Osteocyte (in vitro differentiated cells): ENCODE measurements around the gene MNS1. TPM values are rescaled to one million over a fixed set of nuclear protein-coding genes. Genes with fewer than 3 reads are reported as not detected.

Source experiments
- DNase-seq: peaks from one replicate; pipeline ENCODE4 v3.0.0; 2021; ENCODE audit warnings: mixed read lengths; ENCODE audit not compliant: unreplicated experiment; ENCODE audit errors: extremely low spot score
- H3K27ac Mint-ChIP-seq: one replicate; pipeline ENCODE4 v1.8.0; 2021; ENCODE audit warnings: mild to moderate bottlenecking, mixed read lengths; ENCODE audit not compliant: unreplicated experiment
- H3K27me3 Mint-ChIP-seq: one replicate; pipeline ENCODE4 v1.8.0; 2021; ENCODE audit warnings: mixed read lengths; ENCODE audit not compliant: unreplicated experiment
- H3K36me3 Mint-ChIP-seq: one replicate; pipeline ENCODE4 v1.8.0; 2021; ENCODE audit warnings: mixed read lengths; ENCODE audit not compliant: unreplicated experiment
- H3K4me1 Mint-ChIP-seq: one replicate; pipeline ENCODE4 v1.8.0; 2021; ENCODE audit warnings: mixed read lengths; ENCODE audit not compliant: unreplicated experiment
- H3K4me3 Mint-ChIP-seq: one replicate; pipeline ENCODE4 v1.8.0; 2021; ENCODE audit warnings: mild to moderate bottlenecking, moderate library complexity, mixed read lengths; ENCODE audit not compliant: unreplicated experiment
- H3K9me3 Mint-ChIP-seq: one replicate; pipeline ENCODE4 v1.8.0; 2021; ENCODE audit warnings: mixed read lengths; ENCODE audit not compliant: unreplicated experiment
- CTCF ChIP-seq: fragments of 200-600 bp; sonication (generic); IDR thresholded peaks from 2 replicates; pipeline ENCODE4 v1.5.0; 2021; ENCODE audit warnings: antibody characterized with exemption, mild to moderate bottlenecking, moderate library complexity
- total RNA-seq: library from RNA; stranded (reverse); gene quantifications from 2 replicates; pipeline ENCODE4 v1.2.1, GENCODE V29; 2021

MNS1 gene
- total RNA-seq, 1 donor from 2014 or later: 2.5 TPM

GRCh38 chr15:56468401-56468800 lies 3.5 kb upstream of the MNS1 start:
- no peaks in the 10 kb centered on the region for H3K9me3 Mint-ChIP-seq
- peak overlapping the region; percentile 50 for H3K4me3 Mint-ChIP-seq
- TF ChIP-seq CTCF: no peak
- H3K4me1 Mint-ChIP-seq: peaks cover 8% of the 10 kb centered on the region
- peaks cover 42% of the 10 kb centered on the region for H3K27me3 Mint-ChIP-seq
- H3K36me3 Mint-ChIP-seq: no peaks in the 10 kb centered on the region
- DNase-seq: no peak
- H3K27ac Mint-ChIP-seq: no peak overlapping the region

GRCh38 chr15:56467616-56468015 lies 2.7 kb upstream of the MNS1 start:
- Mint-ChIP-seq H3K4me3 (no peak overlapping the region), H3K36me3 (no peaks in the 10 kb centered on the region), H3K4me1 (peaks cover 8% of the 10 kb centered on the region), H3K27ac (no peak overlapping the region), H3K9me3 (no peaks in the 10 kb centered on the region), H3K27me3 (peaks cover 34% of the 10 kb centered on the region)
- DNase-seq: no peak
- TF ChIP-seq CTCF: no peak

GRCh38 chr15:56460947-56461346 lies 4.0 kb downstream of the MNS1 start:
- no peak for TF ChIP-seq CTCF
- no peak overlapping the region for H3K27ac Mint-ChIP-seq
- DNase-seq: no peak
- H3K4me1 Mint-ChIP-seq: peaks cover 8% of the 10 kb centered on the region
- H3K27me3 Mint-ChIP-seq: no peaks in the 10 kb centered on the region
- H3K4me3 Mint-ChIP-seq: no peak overlapping the region
- H3K9me3 Mint-ChIP-seq: no peaks in the 10 kb centered on the region
- H3K36me3 Mint-ChIP-seq: no peaks in the 10 kb centered on the region

- H3K27ac Mint-ChIP-seq: no peak overlapping the region
- H3K27me3 Mint-ChIP-seq: no peaks in the 10 kb centered on the region
- H3K36me3 Mint-ChIP-seq: no peaks in the 10 kb centered on the region
- no peak for DNase-seq
- no peaks in the 10 kb centered on the region for H3K9me3 Mint-ChIP-seq
- no peak overlapping the region for H3K4me3 Mint-ChIP-seq
- no peak for TF ChIP-seq CTCF
- peaks cover 8% of the 10 kb centered on the region for H3K4me1 Mint-ChIP-seq
Measured at GRCh38 chr15:56460071-56460470, 4.9 kb downstream of the MNS1 start.

GRCh38 chr15:56459096-56459495 lies 5.8 kb downstream of the MNS1 start:
- H3K4me1 Mint-ChIP-seq: peaks cover 2% of the 10 kb centered on the region

More at GRCh38 chr15:56459096-56459495, 5.8 kb downstream of the MNS1 start:
- H3K27me3 Mint-ChIP-seq: no peaks in the 10 kb centered on the region
- no peak overlapping the region for H3K27ac Mint-ChIP-seq
- no peak overlapping the region for H3K4me3 Mint-ChIP-seq
- no peak for TF ChIP-seq CTCF
- H3K36me3 Mint-ChIP-seq: no peaks in the 10 kb centered on the region
- H3K9me3 Mint-ChIP-seq: no peaks in the 10 kb centered on the region
- DNase-seq: no peak
